DOHH2 (cell line): Measurements from ENCODE around the gene SREBF2.

Source experiments
- CTCF ChIP-seq: fragments of 200-600 bp; sonication (generic); IDR thresholded peaks from one replicate; pipeline ENCODE4 v1.5.1; 2014; ENCODE audit warnings: antibody characterized with exemption, mild to moderate bottlenecking, low read depth, low read length; ENCODE audit not compliant: poor library complexity, severe bottlenecking
- EZH2phosphoT487 ChIP-seq: fragments of 200-600 bp; sonication (generic); IDR thresholded peaks from 2 replicates; pipeline ENCODE4 v1.6.1; 2017; ENCODE audit warnings: borderline replicate concordance, mild to moderate bottlenecking, antibody characterized with exemption, low read length, moderate library complexity, mixed read lengths

DNA sequence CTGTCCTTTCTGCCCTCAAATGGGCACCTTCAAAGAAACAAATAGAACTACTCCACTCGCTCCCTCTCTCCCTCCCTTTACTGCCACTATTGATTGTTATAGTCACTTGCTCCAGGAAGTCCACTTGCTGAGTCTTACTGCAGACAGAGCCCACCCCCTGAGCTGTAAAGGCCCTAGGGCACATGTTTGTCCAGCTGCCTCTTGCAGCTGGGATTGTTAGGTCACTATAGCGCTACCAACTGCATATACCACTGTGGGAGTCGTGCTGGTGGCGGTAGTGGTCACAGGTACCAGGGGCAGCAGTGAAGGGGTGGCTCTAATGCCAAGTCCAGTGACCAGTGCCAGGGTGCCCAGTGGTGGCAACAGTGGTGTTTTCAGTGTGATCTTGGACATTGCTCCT lies 4.4 kb upstream of the SREBF2 start:
- TF ChIP-seq CTCF (no peak), EZH2phosphoT487 (no peak)
